ENCODE data around the gene PPP1R13B. TPM values are rescaled to one million over a fixed set of nuclear protein-coding genes. Genes with fewer than 3 reads are reported as not detected.

PPP1R13B gene
- total RNA-seq, 1 experiment from 2014 or later: 17.8 TPM

DNA sequence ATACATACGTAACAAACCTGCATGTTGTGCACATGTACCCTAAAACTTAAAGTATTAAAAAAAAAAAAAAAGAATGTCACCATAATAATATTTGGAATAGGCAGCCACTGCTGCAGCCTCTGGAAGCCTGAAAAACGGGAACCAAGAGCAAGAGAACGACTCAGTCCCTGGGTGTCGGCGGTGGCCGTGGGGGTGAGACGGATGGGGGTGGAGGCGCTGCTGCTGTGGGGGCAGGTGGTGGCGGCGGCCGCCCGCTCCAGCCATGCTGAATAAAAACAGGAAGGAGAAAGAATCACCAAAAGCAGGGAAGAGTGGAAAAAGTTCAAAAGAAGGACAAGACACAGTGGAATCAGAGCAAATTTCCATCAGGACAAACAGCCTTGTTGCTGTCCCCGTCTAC lies 84.8 kb downstream of the PPP1R13B start:
- ATAC-seq (no peak), DNase-seq (ENCODE audit: low read depth, low spot score) (no peak)
- H3K4me3 ChIP-seq (replicated peaks in 1 of 2; ENCODE audit: low read depth in 1 of 2, low read length in 2 of 2): no peak overlapping the region
- H3K27ac ChIP-seq (ENCODE audit: low read depth, low read length): no peak overlapping the region
- no peaks in the 10 kb centered on the region for H3K27me3 ChIP-seq (ENCODE audit: insufficient read depth, low read length)
- no peaks in the 10 kb centered on the region for H4K20me1 ChIP-seq (ENCODE audit: insufficient read depth)
- no peak for TF ChIP-seq SP1 (IDR thresholded peaks at IDR 0.05; ENCODE audit: low read depth)
- no peak for TF ChIP-seq ZNF274 (IDR thresholded peaks at IDR 0.05; ENCODE audit: low read depth, low read length)
- no peak for TF ChIP-seq EZH2phosphoT487 (IDR thresholded peaks at IDR 0.05; ENCODE audit: borderline replicate concordance)
- TF ChIP-seq YY1 (IDR thresholded peaks at IDR 0.05; ENCODE audit: extremely low read depth, insufficient replicate concordance, low read depth, low read length): no peak
- TF ChIP-seq REST (IDR thresholded peaks at IDR 0.05; ENCODE audit: low read depth): no peak
- TF ChIP-seq, protein P1, sequence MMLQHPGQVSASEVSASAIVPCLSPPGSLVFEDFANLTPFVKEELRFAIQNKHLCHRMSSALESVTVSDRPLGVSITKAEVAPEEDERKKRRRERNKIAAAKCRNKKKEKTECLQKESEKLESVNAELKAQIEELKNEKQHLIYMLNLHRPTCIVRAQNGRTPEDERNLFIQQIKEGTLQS (IDR thresholded peaks at IDR 0.05): no peak
- TF ChIP-seq FOSL1 (IDR thresholded peaks at IDR 0.05; ENCODE audit: low read depth): no peak
- no peak for TF ChIP-seq CTCF (IDR thresholded peaks at IDR 0.05 in 2 of 3, conservative IDR thresholded peaks at IDR 0.05 in 1 of 3; ENCODE audit: borderline replicate concordance in 1 of 3, insufficient read depth in 1 of 3, low read depth in 2 of 3, low read length in 2 of 3)
- no peak for TF ChIP-seq EGR1 (IDR thresholded peaks at IDR 0.05; ENCODE audit: low read depth)
- TF ChIP-seq EZH2 (IDR thresholded peaks at IDR 0.05): no peak
- POLR2A ChIA-PET: no interaction called here
- intact Hi-C loops (cut with micrococcal nuclease): no loop called here
- no peak overlapping the region for H3K9ac ChIP-seq (ENCODE audit: low read length)
- CTCF ChIA-PET: no interaction called here
- no peaks in the 10 kb centered on the region for H3K79me2 ChIP-seq (ENCODE audit: insufficient read depth, low read length)
- no peak overlapping the region for H3K4me2 ChIP-seq (ENCODE audit: low read length)
- RAD21 ChIA-PET (ENCODE audit: low non-redundant PET in 1 of 2, low total read pairs in 2 of 2, uncharacterized antibody in 2 of 2, unreplicated experiment in 2 of 2): no interaction called here
- no peaks in the 10 kb centered on the region for H3K9me2 ChIP-seq (ENCODE audit: insufficient read depth)
- H3K4me1 ChIP-seq (ENCODE audit: control insufficient read depth in 1 of 2, insufficient read depth in 2 of 2, low read length in 2 of 2): no peaks in the 10 kb centered on the region
- H3K9me3 ChIP-seq (ENCODE audit: control insufficient read depth in 1 of 2, insufficient read depth in 1 of 2, low read depth in 1 of 2, low read length in 2 of 2): no peaks in the 10 kb centered on the region
- H3K36me3 ChIP-seq (ENCODE audit: control insufficient read depth in 1 of 2, insufficient read depth in 2 of 2, low read length in 2 of 2): no peaks in the 10 kb centered on the region
- no TSS peak for BruUV-seq (replicated peaks)
- no peak overlapping the region for H2AFZ ChIP-seq (ENCODE audit: low read depth, low read length, poor library complexity, severe bottlenecking)
